ENCODE data around the gene TACC3.

DNA sequence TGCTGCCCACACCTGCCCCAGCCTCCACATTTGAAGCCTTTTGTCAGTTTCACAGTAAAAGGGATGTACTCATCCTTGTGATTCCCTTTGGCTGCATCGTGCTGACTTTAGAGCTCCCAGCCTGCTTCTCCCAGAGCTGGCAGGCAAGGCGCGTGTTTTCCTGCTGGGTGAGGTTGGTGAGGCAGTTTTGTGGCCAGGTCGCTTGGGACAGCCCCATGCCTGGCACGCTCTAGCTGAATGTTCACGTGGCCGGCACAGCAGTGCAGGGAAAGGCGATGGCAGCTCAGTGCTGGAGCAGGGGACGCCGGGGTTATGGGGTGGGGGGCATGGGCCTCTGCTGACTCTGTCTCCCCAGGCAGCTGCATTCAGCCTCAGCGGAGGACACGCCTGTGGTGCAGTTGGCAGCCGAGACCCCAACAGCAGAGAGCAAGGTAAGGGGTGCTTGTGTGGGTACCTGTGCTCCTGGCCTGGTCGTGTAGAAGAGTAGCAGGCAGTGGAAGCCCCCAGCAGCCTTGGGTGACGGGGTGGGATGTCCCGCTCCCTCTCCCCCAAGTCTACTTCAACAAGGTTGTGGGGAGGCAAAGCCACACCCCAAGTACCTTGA is 9.3 kb downstream of the TACC3 start:
- no peak for TF ChIP-seq POLR2A (IDR thresholded peaks at IDR 0.05; ENCODE audit: control extremely low read depth in 1 of 2, low read depth in 2 of 2, low read length in 2 of 2)
- no peak for TF ChIP-seq TBP (IDR thresholded peaks at IDR 0.05; ENCODE audit: low read depth, low read length)
- no peak for TF ChIP-seq KDM1A (IDR thresholded peaks at IDR 0.05; ENCODE audit: borderline replicate concordance, low read length)
- TF ChIP-seq NRF1 (IDR thresholded peaks at IDR 0.05; ENCODE audit: low read depth, low read length) = no peak
- TF ChIP-seq SUZ12 (IDR thresholded peaks at IDR 0.05; ENCODE audit: low read length) = no peak
- no peak for TF ChIP-seq SP2 (IDR thresholded peaks at IDR 0.05; ENCODE audit: low read length)
- TF ChIP-seq CBX8 (IDR thresholded peaks at IDR 0.05; ENCODE audit: borderline replicate concordance, low read depth, low read length) = no peak
- TF ChIP-seq YY1 (IDR thresholded peaks at IDR 0.05; ENCODE audit: low read depth, low read length) = no peak
- TF ChIP-seq, protein P1, sequence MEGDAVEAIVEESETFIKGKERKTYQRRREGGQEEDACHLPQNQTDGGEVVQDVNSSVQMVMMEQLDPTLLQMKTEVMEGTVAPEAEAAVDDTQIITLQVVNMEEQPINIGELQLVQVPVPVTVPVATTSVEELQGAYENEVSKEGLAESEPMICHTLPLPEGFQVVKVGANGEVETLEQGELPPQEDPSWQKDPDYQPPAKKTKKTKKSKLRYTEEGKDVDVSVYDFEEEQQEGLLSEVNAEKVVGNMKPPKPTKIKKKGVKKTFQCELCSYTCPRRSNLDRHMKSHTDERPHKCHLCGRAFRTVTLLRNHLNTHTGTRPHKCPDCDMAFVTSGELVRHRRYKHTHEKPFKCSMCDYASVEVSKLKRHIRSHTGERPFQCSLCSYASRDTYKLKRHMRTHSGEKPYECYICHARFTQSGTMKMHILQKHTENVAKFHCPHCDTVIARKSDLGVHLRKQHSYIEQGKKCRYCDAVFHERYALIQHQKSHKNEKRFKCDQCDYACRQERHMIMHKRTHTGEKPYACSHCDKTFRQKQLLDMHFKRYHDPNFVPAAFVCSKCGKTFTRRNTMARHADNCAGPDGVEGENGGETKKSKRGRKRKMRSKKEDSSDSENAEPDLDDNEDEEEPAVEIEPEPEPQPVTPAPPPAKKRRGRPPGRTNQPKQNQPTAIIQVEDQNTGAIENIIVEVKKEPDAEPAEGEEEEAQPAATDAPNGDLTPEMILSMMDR (IDR thresholded peaks at IDR 0.05; ENCODE audit: control extremely low read depth in 1 of 3, insufficient read depth in 1 of 3, low read depth in 1 of 3, low read length in 3 of 3) = no peak
- no peak for TF ChIP-seq SRF (IDR thresholded peaks at IDR 0.05; ENCODE audit: low read depth, low read length)
